CD8-positive, alpha-beta memory T cell (primary cell): Measurements from ENCODE around the gene CTLA4. TPM values are rescaled to one million over a fixed set of nuclear protein-coding genes. Genes with fewer than 3 reads are reported as not detected.

Experiments used
- CTCF ChIA-PET: fragments of 350-600 bp; sonication (Branson Sonifier 250); formaldehyde crosslinking; loops from one replicate; lab custom pipeline; 2021; ENCODE audit warnings: antibody characterized with exemption; lab: Charles Lee
- POLR2A ChIA-PET: fragments of 350-600 bp; sonication (Branson Sonifier 250); formaldehyde crosslinking; loops from one replicate; lab custom pipeline; 2021; ENCODE audit warnings: antibody characterized with exemption; lab: Charles Lee
- DNase-seq, 5 donors: peaks; one replicate each; pipeline versions ENCODE4 v3.0.0 to v3.0.0-alpha.2; 2020 to 2022; ENCODE audit warnings: mixed read lengths in 1 of 5
- H3K27ac ChIP-seq: one replicate; pipeline ENCODE4 v1.7.0; 2013; ENCODE audit warnings: low read depth, mild to moderate bottlenecking, low read length, moderate library complexity
- H3K27me3 ChIP-seq: 2 replicates; pipeline ENCODE4 v1.7.0; 2013; ENCODE audit warnings: low read length, mild to moderate bottlenecking; ENCODE audit not compliant: insufficient read depth, poor library complexity, severe bottlenecking
- H3K36me3 ChIP-seq: 2 replicates; pipeline ENCODE4 v1.7.0; 2013; ENCODE audit warnings: mild to moderate bottlenecking, low read length, moderate library complexity; ENCODE audit not compliant: insufficient read depth
- H3K4me1 ChIP-seq: 2 replicates; pipeline ENCODE4 v1.7.0; 2013; ENCODE audit warnings: mild to moderate bottlenecking, low read length, moderate library complexity; ENCODE audit not compliant: insufficient read depth
- H3K4me3 ChIP-seq: 2 replicates; pipeline ENCODE4 v1.7.0; 2013; ENCODE audit warnings: mild to moderate bottlenecking, low read length
- H3K9me3 ChIP-seq: 2 replicates; pipeline ENCODE4 v1.7.0; 2013; ENCODE audit warnings: mild to moderate bottlenecking, low read length
- H3K27ac Mint-ChIP-seq, 8 donors: one replicate each; pipeline ENCODE4 v1.8.0; 2020 to 2021; ENCODE audit warnings: mixed read lengths in 8 of 8, mild to moderate bottlenecking in 6 of 8, inconsistent platforms in 3 of 8, moderate library complexity in 3 of 8
- H3K27me3 Mint-ChIP-seq, 2 donors: one replicate each; pipeline ENCODE4 v1.8.0; 2020 to 2021; ENCODE audit warnings: mixed read lengths in 2 of 2, mild to moderate bottlenecking in 1 of 2, moderate library complexity in 1 of 2
- H3K36me3 Mint-ChIP-seq, 3 donors: one replicate each; pipeline ENCODE4 v1.8.0; 2020 to 2021; ENCODE audit warnings: mixed read lengths in 3 of 3, inconsistent platforms in 1 of 3, mild to moderate bottlenecking in 1 of 3
- H3K4me1 Mint-ChIP-seq, 3 donors: one replicate each; pipeline ENCODE4 v1.8.0; 2020 to 2021; ENCODE audit warnings: mixed read lengths in 3 of 3, inconsistent platforms in 1 of 3, mild to moderate bottlenecking in 1 of 3
- H3K4me3 Mint-ChIP-seq, 7 donors: one replicate each; pipeline ENCODE4 v1.8.0; 2020 to 2021; ENCODE audit warnings: mixed read lengths in 7 of 7, mild to moderate bottlenecking in 6 of 7, moderate library complexity in 4 of 7, inconsistent platforms in 2 of 7
- H3K9me3 Mint-ChIP-seq, 5 donors: one replicate each; pipeline ENCODE4 v1.8.0; 2020 to 2022; ENCODE audit warnings: mixed read lengths in 5 of 5, mild to moderate bottlenecking in 3 of 5, moderate library complexity in 2 of 5, inconsistent platforms in 1 of 5
- polyA plus RNA-seq: library from polyadenylated mRNA; unstranded; fragments of 300-500 nt; fragmentation: Illumina TruSeq; gene quantifications from one replicate; pipeline ENCODE4 v1.2.3, GENCODE V29; 2021
- total RNA-seq, 2 experiments: library from RNA; stranded (reverse); gene quantifications; one replicate each; pipeline ENCODE4 v1.2.3, GENCODE V29; 2021

Gene CTLA4
- total and polyA plus RNA-seq, 3 experiments from 2014 or later, result 3.5 to 39.0 (median 37.7) TPM

- Mint-ChIP-seq H3K4me3 (no peak overlapping the region), H3K4me1 (no peaks in the 10 kb centered on the region), H3K27me3 (no peaks in the 10 kb centered on the region), H3K9me3 (no peaks in the 10 kb centered on the region), H3K36me3 (peaks cover 0 to 1% (median 0%) of the 10 kb centered on the region in 3 donors), H3K27ac (no peak overlapping the region)
- H3K36me3 ChIP-seq, result no peaks in the 10 kb centered on the region
- H3K9me3 ChIP-seq, result no peaks in the 10 kb centered on the region
- no peaks in the 10 kb centered on the region for H3K4me1 ChIP-seq
- H3K4me3 ChIP-seq, result no peak overlapping the region
- POLR2A ChIA-PET, result no interaction called here
- CTCF ChIA-PET, result no interaction called here
- no peak for DNase-seq
- H3K27ac ChIP-seq, result no peak overlapping the region
- no peaks in the 10 kb centered on the region for H3K27me3 ChIP-seq
These were observed 21.0 kb upstream of the CTLA4 start for GRCh38 chr2:203846490-203847105.

- no peak overlapping the region for H3K4me3 Mint-ChIP-seq
- no peak overlapping the region for H3K4me3 ChIP-seq
- POLR2A ChIA-PET, result no interaction called here
- DNase-seq, result no peak
- no peaks in the 10 kb centered on the region for H3K27me3 Mint-ChIP-seq
- H3K9me3 ChIP-seq, result no peaks in the 10 kb centered on the region
- no peak overlapping the region for H3K27ac ChIP-seq
- peaks cover 8 to 18% (median 12%) of the 10 kb centered on the region in 3 donors for H3K4me1 Mint-ChIP-seq
- H3K9me3 Mint-ChIP-seq, result no peaks in the 10 kb centered on the region
- peaks cover 9% of the 10 kb centered on the region for H3K4me1 ChIP-seq
- peaks cover 0 to 1% (median 0%) of the 10 kb centered on the region in 3 donors for H3K36me3 Mint-ChIP-seq
- CTCF ChIA-PET, result no interaction called here
- no peaks in the 10 kb centered on the region for H3K36me3 ChIP-seq
- H3K27ac Mint-ChIP-seq, result no peak overlapping the region
- H3K27me3 ChIP-seq, result no peaks in the 10 kb centered on the region
These were observed 18.6 kb upstream of the CTLA4 start for GRCh38 chr2:203849010-203849409.

GRCh38 chr2:203852760-203853159 is 14.8 kb upstream of the CTLA4 start:
- Histone ChIP-seq H3K36me3 (no peaks in the 10 kb centered on the region), H3K4me1 (peaks cover 10% of the 10 kb centered on the region), H3K4me3 (no peak overlapping the region), H3K27ac (no peak overlapping the region), H3K27me3 (no peaks in the 10 kb centered on the region), H3K9me3 (no peaks in the 10 kb centered on the region)
- Mint-ChIP-seq H3K9me3 (no peaks in the 10 kb centered on the region), H3K4me1 (peaks cover 18 to 38% (median 20%) of the 10 kb centered on the region in 3 donors), H3K27ac (peak overlapping the region in 2 of 8 donors; percentile 12 to 75), H3K27me3 (no peaks in the 10 kb centered on the region), H3K36me3 (no peaks in the 10 kb centered on the region), H3K4me3 (peak overlapping the region in 1 of 7 donors; percentile 53)
- POLR2A ChIA-PET, result no interaction called here
- DNase-seq, result no peak
- CTCF ChIA-PET, result no interaction called here

- Mint-ChIP-seq H3K27me3 (no peaks in the 10 kb centered on the region), H3K27ac (peak overlapping the region in 5 of 8 donors; percentile 30 to 82 (median 63)), H3K9me3 (no peaks in the 10 kb centered on the region), H3K4me1 (peaks cover 20 to 43% (median 22%) of the 10 kb centered on the region in 3 donors), H3K36me3 (no peaks in the 10 kb centered on the region), H3K4me3 (peak overlapping the region in 5 of 7 donors; percentile 33 to 71 (median 57))
- Histone ChIP-seq H3K4me3 (peak overlapping the region; percentile 10), H3K27ac (no peak overlapping the region), H3K4me1 (peaks cover 10% of the 10 kb centered on the region), H3K27me3 (no peaks in the 10 kb centered on the region), H3K36me3 (no peaks in the 10 kb centered on the region), H3K9me3 (no peaks in the 10 kb centered on the region)
- POLR2A ChIA-PET, result no interaction called here
- CTCF ChIA-PET, result interaction anchor here (1.2 kb wide), 1 partner anchor 38 kb away, joined by 4 read pairs; no protein-coding TSS in a partner anchor
- no peak for DNase-seq
These were observed 14.3 kb upstream of the CTLA4 start for GRCh38 chr2:203853271-203853670.

GRCh38 chr2:203853722-203854121 is 13.8 kb upstream of the CTLA4 start:
- CTCF ChIA-PET, result interaction anchor here (1.2 kb wide), 1 partner anchor 39 kb away, joined by 4 read pairs; no protein-coding TSS in a partner anchor
- H3K9me3 ChIP-seq, result no peaks in the 10 kb centered on the region
- H3K36me3 ChIP-seq, result no peaks in the 10 kb centered on the region
- H3K4me3 Mint-ChIP-seq, result peak overlapping the region in 5 of 7 donors; percentile 25 to 67 (median 50)
- peak overlapping the region; percentile 10 for H3K4me3 ChIP-seq
- H3K4me1 Mint-ChIP-seq, result peaks cover 20 to 47% (median 23%) of the 10 kb centered on the region in 3 donors
- peaks cover 10% of the 10 kb centered on the region for H3K4me1 ChIP-seq
- no peaks in the 10 kb centered on the region for H3K27me3 Mint-ChIP-seq
- POLR2A ChIA-PET, result no interaction called here
- H3K27ac ChIP-seq, result no peak overlapping the region
- no peaks in the 10 kb centered on the region for H3K27me3 ChIP-seq
- H3K27ac Mint-ChIP-seq, result peak overlapping the region in 3 of 8 donors; percentile 78 to 80 (median 78)
- no peak for DNase-seq
- no peaks in the 10 kb centered on the region for H3K36me3 Mint-ChIP-seq
- no peaks in the 10 kb centered on the region for H3K9me3 Mint-ChIP-seq

- Mint-ChIP-seq H3K27me3 (no peaks in the 10 kb centered on the region), H3K4me3 (no peak overlapping the region), H3K27ac (no peak overlapping the region)
These were observed 12.3 kb upstream of the CTLA4 start for GRCh38 chr2:203855274-203855673.

GRCh38 chr2:203857656-203858055 is 9.9 kb upstream of the CTLA4 start:
- CTCF ChIA-PET, result interaction anchor here (0.8 to 1.4 kb wide), 4 partner anchors 10 to 52 kb away, joined by 3 to 8 read pairs (median 4); partner anchors contain the start of gene CTLA4
- peaks cover 16% of the 10 kb centered on the region for H3K4me1 ChIP-seq

More at GRCh38 chr2:203855274-203855673, 12.3 kb upstream of the CTLA4 start:
- Histone ChIP-seq H3K27me3 (no peaks in the 10 kb centered on the region), H3K27ac (no peak overlapping the region), H3K4me1 (peaks cover 19% of the 10 kb centered on the region), H3K9me3 (no peaks in the 10 kb centered on the region), H3K4me3 (no peak overlapping the region), H3K36me3 (no peaks in the 10 kb centered on the region)
- ChIA-PET CTCF (no interaction called here), POLR2A (no interaction called here)
- Mint-ChIP-seq H3K36me3 (no peaks in the 10 kb centered on the region), H3K9me3 (no peaks in the 10 kb centered on the region), H3K4me1 (peaks cover 33 to 62% (median 38%) of the 10 kb centered on the region in 3 donors)
- DNase-seq, result no peak

GRCh38 chr2:203858176-203858575 is 9.4 kb upstream of the CTLA4 start:
- H3K27ac ChIP-seq, result no peak overlapping the region
- Mint-ChIP-seq H3K4me1 (peaks cover 35 to 65% (median 43%) of the 10 kb centered on the region in 3 donors), H3K36me3 (no peaks in the 10 kb centered on the region), H3K27me3 (no peaks in the 10 kb centered on the region), H3K9me3 (no peaks in the 10 kb centered on the region), H3K27ac (no peak overlapping the region), H3K4me3 (no peak overlapping the region)
- H3K4me1 ChIP-seq, result peaks cover 14% of the 10 kb centered on the region
- no peaks in the 10 kb centered on the region for H3K36me3 ChIP-seq
- H3K9me3 ChIP-seq, result no peaks in the 10 kb centered on the region
- ChIA-PET CTCF (interaction anchor here (0.8 to 1.4 kb wide), 4 partner anchors 9 to 52 kb away, joined by 3 to 8 read pairs (median 4); partner anchors contain the start of gene CTLA4), POLR2A (no interaction called here)
- no peak overlapping the region for H3K4me3 ChIP-seq
- H3K27me3 ChIP-seq, result no peaks in the 10 kb centered on the region
- DNase-seq, result peak in 1 of 5 donors; percentile 12

More at GRCh38 chr2:203857656-203858055, 9.9 kb upstream of the CTLA4 start:
- H3K9me3 ChIP-seq, result no peaks in the 10 kb centered on the region
- H3K27ac Mint-ChIP-seq, result no peak overlapping the region
- POLR2A ChIA-PET, result no interaction called here
- H3K27me3 Mint-ChIP-seq, result no peaks in the 10 kb centered on the region
- H3K36me3 Mint-ChIP-seq, result no peaks in the 10 kb centered on the region
- no peak overlapping the region for H3K27ac ChIP-seq
- no peaks in the 10 kb centered on the region for H3K9me3 Mint-ChIP-seq
- H3K36me3 ChIP-seq, result no peaks in the 10 kb centered on the region
- no peak overlapping the region for H3K4me3 Mint-ChIP-seq
- H3K27me3 ChIP-seq, result no peaks in the 10 kb centered on the region
- no peak overlapping the region for H3K4me3 ChIP-seq
- peaks cover 40 to 70% (median 46%) of the 10 kb centered on the region in 3 donors for H3K4me1 Mint-ChIP-seq
- no peak for DNase-seq
